HG03354 (cell line): ENCODE results near the gene SHOC2.
A peak's percentile ranks its signal among the peaks of the same experiment; 100 is the strongest.
"Not testable (repeated sequence)": the region's sequence is repeated elsewhere in the genome, so short reads cannot be mapped to it uniquely, and the experiment has no call there.

ENCODE experiments used
- ATAC-seq: cut with Tn5 transposase; IDR thresholded peaks from one replicate; pipeline ENCODE4 v1.9.1; 2021; ENCODE audit warnings: mild to moderate bottlenecking; ENCODE audit not compliant: unreplicated experiment, poor library complexity, severe bottlenecking

The SHOC2 gene

DNA sequence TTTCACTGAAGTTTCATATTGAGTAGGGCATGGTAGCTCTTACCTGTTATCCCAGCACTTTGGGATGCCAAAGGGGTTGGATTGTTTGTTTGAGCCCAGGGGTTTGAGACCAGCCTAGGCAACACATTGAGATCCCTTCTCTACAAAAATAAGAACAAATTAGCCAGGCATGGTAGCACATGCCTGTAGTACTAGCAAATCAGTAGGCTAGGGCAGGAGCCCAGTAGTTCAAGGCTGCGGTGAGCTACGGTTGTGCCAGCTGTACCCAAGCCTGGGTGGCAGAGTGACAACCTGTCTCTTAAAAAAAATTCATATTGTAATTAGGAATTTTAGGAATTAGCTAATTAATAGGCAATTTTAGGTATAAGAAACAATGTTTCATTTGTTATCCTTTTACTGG is 18.4 kb upstream of the SHOC2 start:
- no peak for ATAC-seq

DNA sequence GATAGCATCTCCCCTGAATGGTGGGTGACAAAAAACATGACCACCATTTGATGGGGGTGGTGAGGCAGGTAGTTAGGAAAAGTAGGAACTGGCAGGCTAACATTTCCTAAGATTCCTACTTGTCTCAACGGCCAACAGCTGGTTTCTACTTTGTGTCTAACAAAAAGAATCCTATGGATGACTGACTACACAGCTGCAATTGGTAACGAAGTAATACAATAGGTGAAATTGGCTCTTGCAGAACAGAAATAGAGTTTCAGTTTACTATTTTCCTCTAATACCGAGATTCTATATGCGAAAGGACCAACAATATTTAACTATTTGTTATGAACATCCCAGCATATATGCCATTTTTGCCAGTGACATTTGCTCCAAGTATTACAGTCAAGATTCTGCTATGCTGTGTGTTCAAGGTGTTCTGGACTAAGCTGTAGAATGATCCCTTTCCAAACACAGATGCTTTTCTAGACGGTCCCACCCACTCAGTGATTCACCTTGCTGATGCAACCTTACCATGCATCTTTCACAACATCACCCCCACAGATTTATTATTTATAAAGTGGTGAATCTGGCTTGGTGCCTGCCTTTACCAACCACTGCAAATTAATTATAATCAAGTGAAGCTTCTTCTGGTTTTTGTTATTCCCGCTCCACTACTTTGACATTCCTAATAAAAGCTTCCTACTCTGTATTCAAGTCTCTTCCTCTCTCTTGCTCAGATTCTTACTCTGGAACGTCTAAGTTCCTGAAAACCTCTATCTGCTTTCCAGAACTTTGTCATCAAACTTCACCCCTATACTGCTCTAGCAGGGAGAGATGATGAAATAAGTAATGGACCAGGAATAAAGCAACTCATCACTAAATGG is 17.2 kb upstream of the SHOC2 start:
- no peak for ATAC-seq

DNA sequence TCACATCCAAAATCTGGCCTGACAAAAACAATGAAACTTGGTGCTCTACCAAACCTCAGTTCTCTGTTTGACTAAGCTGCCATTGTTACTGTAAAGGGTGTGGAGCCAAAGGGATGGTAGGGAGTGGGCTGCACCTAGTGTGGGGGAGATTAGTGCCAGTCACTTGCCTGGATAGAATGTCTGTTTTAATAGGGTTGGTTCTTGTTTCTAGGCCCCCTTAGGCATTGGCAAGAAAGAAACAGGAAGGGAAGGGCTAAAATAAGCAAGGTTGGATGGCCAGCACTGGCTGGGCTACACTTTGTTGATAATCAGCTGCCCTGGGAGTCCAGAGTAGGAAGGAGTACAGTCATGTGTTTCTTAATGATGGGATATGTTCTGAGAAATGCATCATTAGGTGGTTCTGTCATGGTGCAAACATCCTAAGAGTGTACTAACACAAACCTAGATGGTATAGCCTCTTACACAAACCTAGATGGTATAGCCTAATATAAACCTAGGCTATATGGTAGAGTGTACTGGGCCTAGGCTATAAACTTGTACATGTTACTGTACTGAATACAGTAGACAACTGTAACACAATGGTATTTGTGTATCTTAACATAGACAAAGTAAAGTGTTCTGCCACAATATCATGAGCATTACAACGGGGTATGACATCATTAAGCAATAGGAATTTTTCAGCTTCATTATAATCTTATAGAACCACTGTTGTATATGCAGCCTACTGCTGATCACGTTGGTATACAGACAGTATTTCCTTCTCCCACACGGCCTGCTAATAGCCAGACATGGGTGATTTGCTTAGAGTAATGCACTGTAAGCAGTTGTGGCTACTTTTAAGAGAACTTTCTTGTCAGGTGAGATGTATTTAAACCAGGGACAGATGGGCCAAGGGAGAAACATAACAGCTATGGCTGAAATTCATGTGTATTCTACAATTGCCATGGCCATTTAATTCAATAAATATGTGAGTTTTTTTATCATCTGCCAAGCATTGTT is 15.8 kb upstream of the SHOC2 start:
- no peak for ATAC-seq

DNA sequence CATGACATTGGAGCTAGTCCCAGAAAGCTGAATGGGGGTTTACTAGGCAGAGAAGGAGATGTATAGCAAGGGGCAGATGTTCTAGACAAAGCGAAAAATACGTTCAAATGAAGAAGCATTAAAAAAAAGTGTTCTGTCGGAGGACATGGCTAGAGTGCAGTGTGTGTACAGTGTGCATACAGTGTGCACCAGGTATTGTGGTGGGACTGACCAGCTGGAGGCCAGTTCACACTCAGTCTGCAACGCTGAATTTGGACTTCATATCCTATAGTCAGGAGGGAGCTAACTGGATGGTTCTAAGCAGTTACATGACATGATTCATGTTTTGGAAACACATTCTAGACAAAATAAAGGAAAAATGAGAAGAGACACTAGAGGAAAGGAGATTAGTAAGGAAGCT is 9.3 kb upstream of the SHOC2 start:
- ATAC-seq, result no peak

DNA sequence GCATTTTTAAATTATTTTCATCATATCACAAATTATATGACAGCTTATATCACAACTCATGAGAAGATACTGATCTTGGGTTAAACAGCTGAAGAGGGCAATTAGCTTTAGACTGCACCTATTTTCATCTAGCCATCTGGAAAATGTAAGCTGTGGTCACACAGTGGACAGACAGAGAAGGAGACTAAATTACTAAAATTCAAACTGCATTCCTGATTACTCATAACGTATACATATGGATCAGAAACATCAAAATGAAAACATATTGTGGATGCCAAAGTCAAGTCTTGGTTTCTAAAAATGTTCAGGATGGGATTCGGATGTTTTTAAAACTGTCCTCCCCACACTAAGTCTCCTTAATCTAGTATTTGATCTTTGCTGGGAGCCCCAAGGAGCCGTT is 7.0 kb upstream of the SHOC2 start:
- no peak for ATAC-seq

DNA sequence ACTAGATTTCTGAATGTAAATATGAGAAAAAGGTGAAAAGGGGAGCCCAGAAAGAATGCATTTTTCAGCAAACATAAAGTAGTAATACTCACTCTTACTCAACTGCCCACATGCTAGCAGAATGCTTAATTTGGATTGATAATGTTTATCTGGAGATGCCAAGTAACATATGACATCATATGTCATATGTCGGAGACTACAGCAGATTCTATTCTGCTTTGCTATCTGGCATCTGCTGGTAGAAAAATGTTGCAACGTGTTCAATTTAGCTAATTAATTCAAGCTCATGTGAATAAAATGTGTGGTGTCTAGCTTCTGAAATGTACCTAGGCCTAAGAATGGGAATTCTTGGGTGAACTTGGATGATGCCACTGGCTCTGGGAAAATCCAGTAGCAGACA is 5.0 kb upstream of the SHOC2 start:
- ATAC-seq, result no peak

DNA sequence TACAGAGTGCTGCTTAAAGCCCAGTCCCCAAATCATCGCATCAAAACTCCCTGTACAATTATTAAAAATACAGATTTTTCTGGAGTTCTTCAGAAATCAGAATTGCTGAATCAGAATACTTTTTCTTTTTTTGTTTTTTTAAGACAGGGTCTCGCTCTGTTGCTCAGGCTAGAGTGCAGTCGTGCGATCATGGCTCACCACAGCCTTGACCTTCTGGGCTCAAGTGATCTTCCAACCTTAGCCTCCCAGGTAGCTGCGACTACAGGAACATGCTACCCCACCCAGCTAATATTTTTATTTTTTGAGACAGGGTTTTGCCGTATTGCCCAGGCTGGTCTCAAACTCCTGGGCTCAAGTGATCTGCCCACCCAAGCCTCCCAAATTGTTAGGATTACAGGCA is 4.4 kb upstream of the SHOC2 start:
- ATAC-seq, result no peak

DNA sequence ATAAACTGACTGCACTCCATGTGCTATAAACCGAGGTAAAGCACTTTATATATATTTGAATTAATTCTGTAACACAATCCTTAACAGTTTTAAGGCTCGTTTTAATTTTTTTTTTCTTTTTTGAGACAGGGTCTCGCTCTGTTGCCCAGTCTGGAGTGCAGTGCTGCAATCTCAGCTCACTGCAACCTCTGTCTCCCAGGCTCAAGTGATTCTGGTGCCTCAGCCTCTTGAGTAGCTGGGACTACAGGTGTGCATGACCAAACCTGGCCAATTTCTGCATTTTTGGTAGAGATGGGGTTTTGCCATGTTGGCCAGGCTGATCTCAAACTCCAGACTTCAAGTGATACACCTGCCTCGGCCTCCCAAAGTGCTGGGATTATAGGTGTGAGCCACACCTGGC is 3.8 kb upstream of the SHOC2 start:
- ATAC-seq, result not testable (repeated sequence)

DNA sequence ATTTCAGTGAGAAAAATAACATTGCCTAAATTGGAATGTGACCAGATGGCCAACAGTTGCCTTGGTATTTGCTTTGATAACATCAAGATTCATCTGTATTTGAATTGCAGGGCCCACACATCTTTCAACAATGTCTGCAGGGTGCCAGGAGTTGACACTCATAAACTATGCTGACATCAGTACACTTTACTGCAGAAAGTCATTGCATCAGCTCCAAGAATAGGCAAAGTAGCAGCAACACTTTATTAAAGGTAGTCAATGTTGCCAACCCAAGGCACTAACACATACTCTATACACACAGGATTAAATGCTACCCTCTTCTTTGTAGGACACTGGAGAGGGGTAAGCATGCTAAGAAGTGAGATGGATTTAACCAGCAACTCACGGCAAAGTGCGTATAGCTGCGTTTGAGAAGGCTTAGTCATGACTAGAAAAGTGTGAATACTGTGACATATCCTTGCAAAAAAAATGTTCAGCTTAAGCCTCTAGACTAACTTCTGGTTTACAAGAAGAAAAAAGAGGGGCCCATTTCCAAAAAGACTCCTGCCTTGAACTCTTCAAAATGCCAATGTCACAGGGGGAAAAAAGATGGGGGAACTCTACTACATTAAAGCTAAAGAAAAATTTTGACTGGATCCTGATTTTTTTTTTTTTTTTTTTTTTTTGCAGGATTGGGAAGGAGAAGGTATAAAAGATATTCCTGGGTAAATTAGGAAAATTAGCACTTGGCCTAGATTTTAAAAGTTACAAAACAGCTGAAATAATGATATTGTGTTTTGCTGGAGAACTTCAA is 2.7 kb upstream of the SHOC2 start:
- ATAC-seq, result no peak

DNA sequence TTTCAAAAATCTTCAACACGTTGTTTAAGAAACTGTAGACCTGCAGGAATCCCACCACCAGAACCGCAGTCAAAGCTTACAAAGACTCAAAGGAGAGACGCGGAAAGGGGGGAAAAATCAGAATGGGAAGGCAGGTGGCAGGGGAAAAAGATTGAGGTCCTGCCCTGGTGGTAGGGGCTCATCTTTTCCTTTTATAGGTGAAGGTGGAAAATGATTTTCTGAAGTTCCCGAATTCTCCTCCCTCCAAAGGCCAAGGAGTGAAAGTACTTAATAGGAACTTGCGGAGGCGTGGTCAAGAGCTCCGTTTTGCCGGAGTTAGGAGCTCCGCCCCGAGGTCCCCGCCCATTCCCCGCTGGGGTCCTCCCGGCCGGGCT is 1.1 kb upstream of the SHOC2 start:
- no peak for ATAC-seq

DNA sequence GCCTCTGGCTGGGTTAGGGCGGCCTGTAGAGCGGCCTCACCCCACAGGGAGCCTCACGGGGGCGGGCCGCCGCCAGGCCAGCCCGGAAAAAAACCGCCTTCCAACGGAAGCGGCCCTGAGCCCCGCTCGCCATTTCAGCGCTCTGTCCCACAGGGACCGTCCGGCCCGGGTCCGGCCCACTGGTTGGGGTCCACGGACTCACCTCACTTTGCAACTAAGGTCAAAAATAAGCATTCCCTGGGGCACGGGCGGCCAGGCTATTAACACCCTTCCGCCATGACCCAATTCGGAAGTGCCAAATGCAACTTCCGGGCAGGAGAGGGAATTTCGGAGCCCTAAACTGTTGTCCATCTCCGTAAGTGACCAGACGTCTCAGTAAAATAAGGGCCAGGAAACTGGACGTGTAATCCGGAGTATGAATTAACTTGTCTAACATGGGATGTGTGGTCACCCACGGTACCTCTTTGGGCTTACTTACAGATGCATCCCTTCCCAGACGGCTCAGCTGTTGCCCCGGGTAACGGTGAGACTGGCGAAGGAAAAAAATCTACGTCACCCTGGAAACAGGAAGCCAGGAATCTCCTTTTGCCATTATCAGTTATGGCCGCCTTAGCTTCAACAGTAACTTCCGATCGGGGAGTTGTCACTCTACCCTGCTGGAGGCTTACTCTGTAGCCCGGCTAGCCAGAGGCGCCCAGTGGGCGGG is 608 bp upstream of the SHOC2 start, which contains the start of gene BBIP1:
Gene BBIP1 (minus strand): TSS at position 538 of the 706 bp plus-strand sequence. CDS start 1,023 bp downstream, outside the sequence.
- peak; percentile 84 for ATAC-seq

DNA sequence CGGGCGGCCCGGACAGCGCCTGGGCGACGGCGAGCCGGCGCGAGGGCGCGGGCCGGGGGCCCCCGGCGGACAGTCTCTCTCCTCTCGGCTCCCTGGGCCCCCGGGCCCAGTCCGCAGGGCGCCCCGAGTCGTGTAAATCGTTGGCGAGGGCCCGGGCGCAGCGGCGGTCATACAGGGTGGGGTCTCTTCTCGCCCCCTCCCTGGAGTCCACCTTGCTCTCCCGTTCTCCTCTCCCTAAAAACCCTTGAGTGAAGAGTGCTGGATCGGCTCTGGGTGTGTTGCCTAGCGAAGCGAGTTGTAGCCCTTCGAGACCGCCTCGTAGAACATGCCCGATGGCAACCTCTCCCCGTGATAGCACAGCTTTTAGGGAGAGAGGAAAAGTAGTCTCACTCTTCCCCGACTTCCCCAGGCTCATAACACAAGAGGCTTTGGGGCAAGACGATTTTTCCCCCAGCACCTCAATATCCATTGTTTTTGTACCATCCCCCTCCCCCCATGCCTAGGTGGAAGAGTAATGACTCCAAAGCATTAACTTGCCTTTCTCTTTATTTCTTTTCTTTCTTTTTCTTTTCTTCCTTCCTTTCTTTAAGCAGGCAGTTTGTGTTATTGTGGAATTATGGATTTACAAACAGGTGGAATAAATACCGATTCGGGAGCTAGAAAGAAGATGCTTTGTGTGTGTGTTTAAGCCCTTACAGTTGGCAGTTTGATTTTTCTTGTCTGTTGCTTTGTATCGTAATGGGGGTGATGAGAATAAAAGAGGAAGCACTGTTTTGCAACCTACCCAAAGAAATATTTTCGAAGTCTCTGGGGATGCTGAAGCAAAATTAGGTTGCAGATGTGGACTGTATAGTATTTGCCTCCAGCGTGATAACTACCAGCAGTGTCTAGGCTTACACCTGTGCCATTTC is 822 bp downstream of the SHOC2 start:
- ATAC-seq, result peak; percentile 32

DNA sequence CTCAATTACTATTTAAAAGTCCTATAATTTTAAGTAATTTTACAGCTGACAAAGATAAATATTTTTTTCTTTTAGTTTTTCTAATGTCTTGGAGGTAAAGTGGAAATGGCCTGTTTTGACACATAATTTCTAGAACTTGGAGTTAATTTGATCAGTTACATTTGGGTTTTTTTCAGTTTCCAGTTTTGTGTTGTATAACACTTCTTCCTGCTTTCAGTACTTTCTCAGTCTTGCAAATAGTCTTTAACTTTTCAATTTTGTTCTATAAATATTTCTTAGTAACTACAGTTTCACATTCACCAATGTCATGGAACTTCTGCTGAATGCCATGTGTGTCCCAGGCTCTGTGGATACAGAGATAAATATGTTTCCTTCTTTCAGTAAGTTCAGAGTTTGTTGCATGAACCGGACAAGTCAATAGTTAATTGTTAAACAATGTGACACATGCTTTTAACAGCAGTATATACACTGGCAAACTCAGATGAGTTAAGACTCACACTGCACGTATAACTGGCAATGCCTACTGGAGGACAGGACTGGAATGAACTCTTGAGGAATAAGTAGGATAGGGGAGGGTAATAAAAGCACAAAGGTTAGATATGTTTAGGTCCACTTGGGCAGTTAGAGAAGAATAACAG is 4.6 kb downstream of the SHOC2 start:
- no peak for ATAC-seq

DNA sequence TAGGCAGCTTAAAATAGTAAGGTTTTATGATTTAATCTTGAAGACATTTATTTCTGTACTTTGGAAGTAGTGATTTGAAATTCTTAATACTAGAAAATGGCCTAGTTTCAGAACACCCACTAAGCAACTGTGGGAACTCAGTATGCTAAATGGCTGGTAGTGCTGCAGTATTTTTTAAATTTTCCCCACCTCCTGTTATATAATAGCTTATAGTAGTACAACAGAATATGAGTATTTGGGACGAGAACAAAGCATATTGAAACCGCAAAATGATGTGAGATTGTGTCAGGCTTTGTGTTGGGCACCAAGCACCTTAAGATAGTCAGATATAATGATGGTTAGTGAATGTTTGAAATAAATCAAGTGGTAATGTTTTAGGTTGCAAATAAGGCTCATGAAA is 8.1 kb downstream of the SHOC2 start:
- no peak for ATAC-seq

DNA sequence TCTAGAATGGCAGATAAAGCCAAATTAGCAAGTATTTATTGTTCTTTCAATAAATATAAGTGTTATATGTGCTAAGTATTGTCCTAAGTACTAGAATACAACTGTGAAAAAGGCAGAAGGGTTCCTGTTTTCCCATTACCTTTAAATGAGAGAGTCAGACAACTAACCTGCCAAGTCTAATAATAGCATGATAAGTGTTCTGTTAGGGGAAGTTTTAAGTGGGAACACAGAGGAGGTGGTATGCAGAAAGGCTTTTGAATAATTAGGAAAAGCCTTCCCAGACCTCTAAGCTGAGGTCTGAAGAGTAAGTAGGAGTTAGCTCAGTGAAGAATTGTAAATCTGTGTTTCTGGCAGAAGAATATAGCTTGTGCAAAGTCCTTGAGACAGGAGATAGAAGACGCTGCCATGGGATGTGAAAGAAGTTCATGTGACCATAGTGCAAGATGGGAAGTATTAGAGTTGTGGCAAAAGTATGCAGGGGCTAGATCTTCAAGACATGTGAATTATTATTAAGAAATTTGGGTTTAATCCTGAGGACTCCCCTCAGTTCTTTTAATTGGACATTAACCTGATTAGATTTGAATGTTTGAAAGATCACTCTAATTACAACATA is 12.5 kb downstream of the SHOC2 start:
- ATAC-seq, result no peak

DNA sequence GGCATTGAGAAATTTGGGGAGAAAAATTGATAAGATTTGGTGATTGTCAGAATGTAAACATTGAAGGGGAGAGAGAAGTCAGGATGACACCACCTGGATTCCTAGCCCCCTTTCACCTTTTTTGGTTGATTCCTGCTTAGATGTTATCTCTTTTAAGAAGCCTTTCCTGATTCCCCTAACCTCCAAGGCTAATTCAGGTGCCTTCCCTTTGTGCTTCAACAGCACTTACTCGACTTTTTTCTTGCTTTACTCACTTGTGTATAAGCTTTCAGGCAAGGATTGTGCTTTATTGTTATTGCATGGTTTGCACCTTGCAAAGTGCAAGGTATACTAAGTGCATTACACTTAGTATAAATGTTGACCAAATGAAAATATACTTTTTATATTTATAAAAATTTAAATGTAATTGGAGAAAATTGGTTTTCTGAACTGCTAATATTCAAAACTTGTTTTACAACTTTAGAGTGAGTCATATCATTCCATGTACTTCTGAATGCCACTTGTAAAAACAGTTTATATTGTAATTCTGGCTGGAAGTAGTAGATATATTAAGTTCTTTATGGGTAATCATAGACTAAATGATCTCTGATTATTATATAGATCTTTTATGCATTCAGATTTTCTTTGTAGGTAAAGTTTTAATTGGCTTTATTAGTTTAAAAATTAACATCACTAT is 13.2 kb downstream of the SHOC2 start:
- no peak for ATAC-seq

DNA sequence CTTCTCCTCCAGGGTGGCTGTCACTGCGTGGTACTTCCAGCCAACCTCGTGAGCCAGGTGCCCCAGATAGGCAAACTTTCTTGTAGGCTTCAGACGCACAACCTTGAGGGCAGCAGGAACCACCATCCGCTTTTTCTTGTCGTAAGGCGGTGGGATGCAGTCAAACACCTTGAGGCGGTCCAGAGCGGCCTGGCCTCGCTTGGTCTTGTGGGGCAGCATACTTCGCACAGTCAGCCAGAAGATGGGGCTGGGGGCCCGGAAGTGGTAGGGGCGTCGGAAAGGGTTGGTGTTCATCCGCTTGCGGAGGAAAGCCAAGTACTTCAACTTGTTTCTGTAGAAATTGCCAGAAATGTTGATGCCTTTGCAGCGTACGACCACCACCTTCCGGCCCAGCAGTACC is 17.4 kb downstream of the SHOC2 start:
- ATAC-seq, result no peak
